ENCODE results near the gene EXOC7.

DNA sequence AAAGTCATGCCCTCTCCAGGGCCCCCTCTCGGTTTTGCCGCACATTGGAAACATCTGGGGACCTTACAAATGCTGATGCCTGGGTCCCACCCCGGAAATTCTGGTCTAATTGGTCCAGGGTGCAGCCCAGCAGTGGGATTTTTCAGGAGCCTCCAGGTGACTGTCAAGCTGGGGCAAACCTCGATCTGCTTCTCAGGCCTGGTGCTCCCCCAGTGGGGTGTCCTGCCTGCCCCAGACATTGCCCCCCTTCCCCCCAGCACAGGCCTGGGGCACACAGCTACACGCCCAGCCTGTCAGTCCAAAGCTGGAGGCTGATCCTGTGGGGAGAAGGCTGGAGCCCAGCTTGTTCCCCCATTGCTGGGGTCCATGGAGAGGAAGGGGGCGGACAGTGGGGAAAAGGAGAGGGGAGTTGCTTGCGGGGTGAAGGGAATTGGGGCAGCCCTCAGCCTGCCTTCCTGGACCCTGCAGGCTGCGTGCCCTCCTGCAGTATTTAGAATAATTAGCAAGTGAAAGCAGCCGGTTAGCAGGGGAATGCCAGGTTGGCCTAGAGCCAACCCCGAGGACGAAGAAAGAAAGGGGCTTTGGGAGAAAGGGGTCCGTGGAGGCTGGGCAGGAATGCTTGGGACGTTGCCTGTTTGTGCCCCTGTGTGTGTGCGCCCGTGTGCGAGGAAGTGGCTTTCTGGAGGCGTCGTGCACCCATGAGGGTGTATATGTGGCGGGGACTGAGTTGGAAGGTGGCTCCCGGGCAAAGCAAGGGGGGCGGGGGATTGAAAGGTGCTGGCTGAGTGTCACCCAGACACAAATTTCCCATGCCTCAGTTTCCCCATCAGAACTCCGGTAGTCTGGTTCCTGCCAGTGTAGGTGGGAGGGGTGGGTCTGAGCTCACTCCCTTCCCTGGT lies 31.6 kb upstream of the EXOC7 start:
- TF ChIP-seq, protein P1, sequence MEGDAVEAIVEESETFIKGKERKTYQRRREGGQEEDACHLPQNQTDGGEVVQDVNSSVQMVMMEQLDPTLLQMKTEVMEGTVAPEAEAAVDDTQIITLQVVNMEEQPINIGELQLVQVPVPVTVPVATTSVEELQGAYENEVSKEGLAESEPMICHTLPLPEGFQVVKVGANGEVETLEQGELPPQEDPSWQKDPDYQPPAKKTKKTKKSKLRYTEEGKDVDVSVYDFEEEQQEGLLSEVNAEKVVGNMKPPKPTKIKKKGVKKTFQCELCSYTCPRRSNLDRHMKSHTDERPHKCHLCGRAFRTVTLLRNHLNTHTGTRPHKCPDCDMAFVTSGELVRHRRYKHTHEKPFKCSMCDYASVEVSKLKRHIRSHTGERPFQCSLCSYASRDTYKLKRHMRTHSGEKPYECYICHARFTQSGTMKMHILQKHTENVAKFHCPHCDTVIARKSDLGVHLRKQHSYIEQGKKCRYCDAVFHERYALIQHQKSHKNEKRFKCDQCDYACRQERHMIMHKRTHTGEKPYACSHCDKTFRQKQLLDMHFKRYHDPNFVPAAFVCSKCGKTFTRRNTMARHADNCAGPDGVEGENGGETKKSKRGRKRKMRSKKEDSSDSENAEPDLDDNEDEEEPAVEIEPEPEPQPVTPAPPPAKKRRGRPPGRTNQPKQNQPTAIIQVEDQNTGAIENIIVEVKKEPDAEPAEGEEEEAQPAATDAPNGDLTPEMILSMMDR (IDR thresholded peaks at IDR 0.05): no peak
- TF ChIP-seq POLR2A (IDR thresholded peaks at IDR 0.05): no peak
